GM21717 (cell line): ENCODE results near the gene ZP2.
"Not testable (repeated sequence)": the region's sequence is repeated elsewhere in the genome, so short reads cannot be mapped to it uniquely, and the experiment has no call there.

Experiments
- ATAC-seq: cut with Tn5 transposase; IDR thresholded peaks from one replicate; pipeline ENCODE4 v1.9.1; 2021; ENCODE audit warnings: mild to moderate bottlenecking, moderate library complexity; ENCODE audit not compliant: unreplicated experiment

Gene ZP2

GRCh38 chr16:21217121-21217520 lies 5.7 kb upstream of the ZP2 start:
- no peak for ATAC-seq

GRCh38 chr16:21214086-21214485 lies 2.7 kb upstream of the ZP2 start:
- ATAC-seq: no peak

GRCh38 chr16:21208446-21209230 lies 2.7 kb downstream of the ZP2 start:
- no peak for ATAC-seq

- no peak for ATAC-seq
Measured at GRCh38 chr16:21206550-21206949, 4.8 kb downstream of the ZP2 start.

GRCh38 chr16:21205303-21205702 lies 6.1 kb downstream of the ZP2 start:
- no peak for ATAC-seq

GRCh38 chr16:21203155-21203797 lies 8.1 kb downstream of the ZP2 start:
- ATAC-seq: no peak

GRCh38 chr16:21199607-21200218 lies 11.7 kb downstream of the ZP2 start:
- no peak for ATAC-seq

GRCh38 chr16:21197621-21198020 lies 13.8 kb downstream of the ZP2 start:
- ATAC-seq: no peak

- no peak for ATAC-seq
Measured at GRCh38 chr16:21197112-21197511, 14.3 kb downstream of the ZP2 start.

- ATAC-seq: not testable (repeated sequence)
Measured at GRCh38 chr16:21195330-21195729, 16.0 kb downstream of the ZP2 start.

- ATAC-seq: no peak
Measured at GRCh38 chr16:21194771-21195301, 16.5 kb downstream of the ZP2 start.

GRCh38 chr16:21192991-21193390 lies 18.4 kb downstream of the ZP2 start:
- no peak for ATAC-seq

GRCh38 chr16:21190599-21190998 lies 20.8 kb downstream of the ZP2 start:
- ATAC-seq: no peak

GRCh38 chr16:21190013-21190412 lies 21.4 kb downstream of the ZP2 start:
- ATAC-seq: no peak

GRCh38 chr16:21189311-21189710 lies 22.1 kb downstream of the ZP2 start:
- ATAC-seq: no peak

GRCh38 chr16:21186326-21186691 lies 25.1 kb downstream of the ZP2 start:
- no peak for ATAC-seq

GRCh38 chr16:21185659-21186325 lies 25.6 kb downstream of the ZP2 start:
- no peak for ATAC-seq

GRCh38 chr16:21184834-21185233 lies 26.5 kb downstream of the ZP2 start:
- ATAC-seq: no peak

- no peak for ATAC-seq
Measured at GRCh38 chr16:21183995-21184394, 27.4 kb downstream of the ZP2 start.

GRCh38 chr16:21179983-21180365 lies 31.4 kb downstream of the ZP2 start:
- no peak for ATAC-seq
